SU-DHL-6 (cell line): ENCODE results near the gene MAML2.

ENCODE experiments used
- EZH2phosphoT487 ChIP-seq: fragments of 200-600 bp; sonication (generic), shearing (Covaris generic); conservative IDR thresholded peaks from 2 replicates; pipeline ENCODE4 v1.6.1; 2018; ENCODE audit warnings: mild to moderate bottlenecking, antibody characterized with exemption, low read length, moderate library complexity, mixed read lengths
- TF ChIP-seq, protein P1 (sequence below): fragments of 200-600 bp; sonication (generic); IDR thresholded peaks from one replicate; pipeline ENCODE4 v1.5.1; 2017; ENCODE audit warnings: antibody characterized with exemption, mild to moderate bottlenecking, low read length, moderate library complexity; ENCODE audit not compliant: insufficient read depth, poor library complexity, severe bottlenecking

DNA sequence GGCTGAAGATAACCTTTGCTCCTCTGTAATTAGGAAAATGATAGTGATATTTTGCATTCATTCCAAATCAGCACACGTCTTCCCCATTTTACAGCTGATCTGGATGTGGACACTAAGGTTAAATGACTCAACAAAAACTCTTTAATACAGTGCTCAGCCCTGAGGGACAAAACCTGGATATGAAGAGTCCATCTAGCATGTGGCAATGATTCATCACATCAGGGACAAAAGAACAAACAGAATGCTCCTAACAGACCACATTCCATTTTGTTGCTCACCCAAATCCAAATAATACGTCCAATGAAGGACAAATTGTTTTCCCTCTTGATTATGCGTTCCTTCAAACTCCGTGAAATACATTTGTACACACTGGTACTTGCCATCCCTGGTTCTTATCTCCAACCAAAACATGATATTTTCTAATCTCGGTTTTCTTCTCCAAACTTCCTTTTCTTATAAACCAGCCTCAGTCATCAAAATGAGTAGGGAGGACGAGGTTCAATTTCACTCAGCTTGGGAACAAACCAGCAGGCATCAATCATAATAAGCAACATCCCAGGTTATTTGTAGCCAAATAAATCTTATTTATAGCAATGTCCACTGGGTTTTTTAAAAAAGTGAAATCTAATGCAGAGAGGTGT is 365.3 kb downstream of the MAML2 start:
- TF ChIP-seq, protein P1, sequence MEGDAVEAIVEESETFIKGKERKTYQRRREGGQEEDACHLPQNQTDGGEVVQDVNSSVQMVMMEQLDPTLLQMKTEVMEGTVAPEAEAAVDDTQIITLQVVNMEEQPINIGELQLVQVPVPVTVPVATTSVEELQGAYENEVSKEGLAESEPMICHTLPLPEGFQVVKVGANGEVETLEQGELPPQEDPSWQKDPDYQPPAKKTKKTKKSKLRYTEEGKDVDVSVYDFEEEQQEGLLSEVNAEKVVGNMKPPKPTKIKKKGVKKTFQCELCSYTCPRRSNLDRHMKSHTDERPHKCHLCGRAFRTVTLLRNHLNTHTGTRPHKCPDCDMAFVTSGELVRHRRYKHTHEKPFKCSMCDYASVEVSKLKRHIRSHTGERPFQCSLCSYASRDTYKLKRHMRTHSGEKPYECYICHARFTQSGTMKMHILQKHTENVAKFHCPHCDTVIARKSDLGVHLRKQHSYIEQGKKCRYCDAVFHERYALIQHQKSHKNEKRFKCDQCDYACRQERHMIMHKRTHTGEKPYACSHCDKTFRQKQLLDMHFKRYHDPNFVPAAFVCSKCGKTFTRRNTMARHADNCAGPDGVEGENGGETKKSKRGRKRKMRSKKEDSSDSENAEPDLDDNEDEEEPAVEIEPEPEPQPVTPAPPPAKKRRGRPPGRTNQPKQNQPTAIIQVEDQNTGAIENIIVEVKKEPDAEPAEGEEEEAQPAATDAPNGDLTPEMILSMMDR, result no peak
- no peak for TF ChIP-seq EZH2phosphoT487
